Stimulated activated CD4-positive, alpha-beta T cell treated with anti-CD3 and anti-CD28 coated beads, Interleukin-1b, Interleukin-23, amount 100 ng/mL, for 48 hours (primary cell): ENCODE measurements around the gene ANAPC1.
"Not testable (repeated sequence)": the region's sequence is repeated elsewhere in the genome, so short reads cannot be mapped to it uniquely, and the experiment has no call there.

Experiments used
- DNase-seq: peaks from one replicate; pipeline ENCODE4 v3.0.0-alpha.2; 2020

The ANAPC1 gene

DNA sequence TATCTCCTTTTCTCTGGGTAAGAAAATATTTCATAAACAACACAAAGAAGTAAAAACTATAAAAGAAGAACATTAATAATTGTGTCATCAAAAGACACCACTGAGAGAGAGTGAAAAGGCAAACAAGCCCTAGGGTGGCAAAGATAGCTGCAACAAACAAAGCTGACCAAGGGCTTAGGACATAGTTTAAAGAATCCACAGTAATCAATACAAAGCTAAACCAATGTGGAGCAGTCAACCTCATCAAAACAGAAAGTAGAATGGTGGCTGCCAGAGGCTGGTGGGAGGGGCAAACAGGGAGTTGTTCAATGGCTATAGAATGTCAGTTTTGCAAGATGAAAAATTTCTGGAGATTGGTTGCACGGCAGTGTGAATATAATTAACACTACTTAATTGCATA, 93.4 kb downstream of the ANAPC1 start:
- DNase-seq = not testable (repeated sequence)

DNA sequence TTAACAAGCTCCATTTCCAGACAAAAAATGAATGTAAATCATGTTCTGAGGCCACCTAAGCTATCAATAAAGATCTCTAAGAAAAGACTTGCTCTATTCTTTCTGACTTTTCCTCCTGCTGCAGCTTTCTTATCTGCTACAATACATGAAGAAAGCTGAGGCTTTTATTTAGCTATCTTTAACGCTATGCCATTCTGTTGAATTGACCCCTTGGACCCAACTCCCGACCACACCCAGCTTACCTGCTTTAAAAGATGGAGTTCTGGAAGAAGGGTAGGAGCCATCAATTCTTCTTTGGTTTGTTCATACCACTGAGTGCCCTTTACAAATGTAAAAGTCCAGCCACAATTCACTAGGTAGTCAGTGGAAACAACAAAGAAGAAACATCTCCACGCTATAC, 99.9 kb downstream of the ANAPC1 start:
- not testable (repeated sequence) for DNase-seq

DNA sequence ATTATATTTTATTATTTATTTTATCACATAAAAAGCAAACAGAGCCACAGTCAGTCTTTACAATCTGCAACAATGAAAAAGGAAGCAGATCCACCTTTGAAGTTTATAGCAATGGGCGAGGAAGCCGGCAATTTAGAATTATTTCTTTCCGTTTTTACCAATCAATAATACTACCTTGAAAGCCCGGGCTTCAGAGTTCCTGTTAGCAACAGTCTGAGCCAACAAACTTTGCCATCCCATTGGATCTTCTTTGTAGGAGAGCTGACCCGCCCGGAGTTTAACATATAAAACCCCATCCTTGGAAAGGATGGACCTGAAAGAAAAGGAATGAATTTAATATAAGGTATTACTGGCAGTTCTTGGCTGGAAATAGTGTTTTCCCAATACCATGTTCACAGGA, 101.8 kb downstream of the ANAPC1 start:
- DNase-seq = not testable (repeated sequence)

DNA sequence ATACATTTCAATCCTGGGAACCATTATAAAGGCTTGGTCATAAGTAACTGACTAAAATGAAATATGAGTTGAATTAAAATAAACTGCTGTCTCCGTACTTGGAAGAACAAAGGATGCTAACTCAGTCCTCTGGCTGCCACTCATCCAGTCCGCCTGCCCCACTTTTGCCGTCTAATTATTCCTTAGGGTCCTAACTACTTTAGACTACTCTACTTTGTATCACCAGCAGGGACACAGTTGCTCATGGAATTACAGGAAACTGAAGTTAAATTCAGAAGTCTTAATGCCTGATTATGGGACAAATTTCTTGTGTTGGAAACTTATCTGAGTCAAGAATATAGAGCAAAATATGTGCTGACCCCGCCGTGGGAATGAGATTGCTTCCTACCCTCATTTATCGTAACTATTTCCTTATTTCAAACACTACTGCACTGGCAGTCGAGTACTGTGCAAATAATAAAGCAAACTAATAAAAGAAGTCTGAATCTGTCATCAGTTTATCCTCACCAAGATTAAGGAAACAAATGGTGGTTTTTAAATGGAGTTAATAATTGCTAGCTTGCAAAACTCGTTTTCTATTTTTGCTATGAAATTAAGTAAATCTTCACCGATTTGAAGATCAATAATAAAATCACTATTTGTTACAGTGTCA, 102.4 kb downstream of the ANAPC1 start:
- not testable (repeated sequence) for DNase-seq

DNA sequence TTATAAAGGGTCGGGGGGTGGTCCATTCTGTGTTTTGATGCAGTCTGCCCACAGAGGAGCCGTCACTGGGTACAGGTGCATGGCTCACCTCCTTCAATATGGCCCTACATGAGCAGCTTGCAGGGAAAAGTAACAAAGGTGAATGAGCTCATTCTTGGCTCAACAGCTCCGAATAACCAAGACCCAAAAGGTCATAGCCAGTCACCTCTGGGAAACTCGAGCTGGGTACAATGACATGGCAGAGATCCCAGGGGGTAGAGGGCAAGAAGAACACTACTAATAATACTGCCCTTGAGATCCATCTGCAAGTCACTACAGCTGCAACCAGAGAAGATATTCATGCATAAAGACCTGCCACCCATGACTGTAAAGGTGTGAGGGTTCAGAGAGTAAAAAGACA, 106.8 kb downstream of the ANAPC1 start:
- DNase-seq = not testable (repeated sequence)

DNA sequence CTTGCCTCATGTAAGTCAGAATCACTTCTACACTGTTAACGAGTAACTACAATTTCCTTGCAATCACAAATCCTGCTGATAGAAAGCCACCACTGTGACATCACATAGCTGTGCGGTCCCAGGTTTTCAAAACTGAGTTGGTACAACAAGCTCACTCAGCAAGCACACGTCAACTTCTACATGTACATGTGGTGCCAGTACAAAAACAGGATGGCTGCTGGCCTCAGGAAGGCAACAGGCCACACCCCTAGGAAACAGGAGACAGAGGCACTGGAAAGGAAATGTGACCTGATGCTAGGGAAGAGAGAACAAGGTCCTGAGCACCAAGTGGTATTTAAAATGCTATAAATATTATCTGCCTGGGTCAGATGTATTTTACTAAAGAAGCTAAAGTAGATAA, 107.7 kb downstream of the ANAPC1 start:
- DNase-seq = not testable (repeated sequence)

DNA sequence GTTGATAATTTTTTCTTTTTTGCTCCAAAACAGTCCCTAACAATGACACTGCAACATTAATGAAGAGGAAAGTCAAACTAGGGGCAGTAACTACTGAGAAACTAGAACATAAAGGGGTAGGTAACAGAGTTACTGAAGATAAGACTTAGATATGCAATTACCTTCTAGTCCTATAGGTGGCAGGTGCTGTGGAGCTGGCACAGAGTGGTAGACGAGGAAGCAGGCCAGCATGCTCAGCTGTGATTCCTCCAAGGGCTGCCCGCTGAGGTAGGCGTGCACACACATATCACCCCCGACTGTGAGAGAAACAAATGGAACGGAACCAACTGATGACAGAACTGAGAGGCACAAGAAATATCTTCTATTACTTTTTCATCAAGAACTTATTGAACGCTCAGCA, 111.8 kb downstream of the ANAPC1 start:
- DNase-seq = not testable (repeated sequence)

DNA sequence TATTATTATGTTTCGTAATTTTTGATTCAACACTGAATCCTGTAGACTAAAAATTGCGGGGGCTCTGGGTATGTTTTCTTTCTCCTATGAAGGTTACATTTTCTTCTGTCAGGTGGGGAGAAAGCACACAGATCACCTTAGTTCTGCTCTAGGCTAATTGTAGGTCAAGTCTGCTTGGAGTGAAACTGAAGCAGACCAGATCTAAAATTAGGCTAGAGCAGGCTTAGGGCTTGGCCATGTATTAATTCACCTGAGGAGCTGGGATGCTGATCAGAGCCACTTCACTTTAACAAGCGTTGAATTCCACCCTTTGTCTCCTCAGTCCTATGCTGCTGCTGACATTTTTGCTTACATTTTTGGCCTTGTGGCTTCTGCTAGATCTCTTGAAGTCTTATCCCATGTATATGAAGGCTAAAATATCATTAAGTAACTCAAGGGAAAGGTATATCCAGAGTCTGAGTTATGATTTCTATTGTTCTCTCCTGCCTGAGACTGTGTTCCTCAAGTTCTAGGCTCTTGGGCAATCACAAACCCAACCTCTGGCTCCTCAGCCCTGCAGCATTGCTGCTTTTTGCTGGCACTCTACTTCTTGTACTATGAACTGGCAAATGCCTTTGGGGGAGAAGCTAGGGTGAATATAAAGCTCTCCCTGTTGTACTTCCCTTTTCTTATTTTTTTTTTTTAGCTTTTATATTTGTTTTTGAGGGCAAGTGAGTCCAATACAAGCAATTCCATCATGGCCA, 112.9 kb downstream of the ANAPC1 start:
- not testable (repeated sequence) for DNase-seq

DNA sequence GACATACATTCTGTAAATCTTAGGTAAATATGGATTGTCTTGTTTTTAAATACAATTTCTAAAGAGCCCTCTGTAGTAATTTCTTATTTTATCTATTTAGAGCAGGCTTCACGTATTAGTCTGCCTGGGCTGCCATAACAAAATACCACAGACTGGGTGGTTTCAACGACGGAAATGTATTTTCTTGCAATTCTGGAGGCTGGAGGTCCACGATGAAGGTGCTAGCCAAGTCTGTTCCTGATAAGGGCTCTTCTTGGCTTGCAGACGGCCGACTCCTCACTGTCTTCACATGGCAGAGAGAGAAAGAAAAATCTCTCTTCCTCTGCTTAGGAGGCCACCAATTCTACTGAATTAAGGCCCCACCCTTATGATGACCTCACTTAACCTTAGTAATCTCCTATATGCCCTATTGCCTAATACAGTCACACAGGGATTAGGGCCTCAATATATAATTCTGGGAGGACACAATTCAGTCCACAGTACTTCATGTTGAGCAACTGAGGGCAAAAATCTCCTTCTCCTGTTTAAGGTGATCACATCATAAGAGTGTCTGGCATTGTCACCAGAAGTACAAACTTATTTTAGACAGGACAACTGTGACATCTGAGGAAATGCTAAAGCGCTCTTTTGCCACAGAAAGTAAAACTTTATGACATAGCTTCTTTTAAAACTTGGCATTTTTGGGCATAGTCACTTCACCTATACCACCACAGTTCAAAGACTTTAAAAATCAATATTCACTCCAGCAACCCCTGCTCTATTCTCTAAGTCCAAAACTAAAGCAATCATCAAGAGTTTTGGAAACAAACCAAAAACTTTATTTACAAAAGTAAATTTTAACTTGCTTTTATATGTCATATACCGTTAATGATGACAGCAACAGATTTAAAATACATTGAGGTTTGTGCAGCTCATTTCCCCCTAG, 115.5 kb downstream of the ANAPC1 start:
- not testable (repeated sequence) for DNase-seq

DNA sequence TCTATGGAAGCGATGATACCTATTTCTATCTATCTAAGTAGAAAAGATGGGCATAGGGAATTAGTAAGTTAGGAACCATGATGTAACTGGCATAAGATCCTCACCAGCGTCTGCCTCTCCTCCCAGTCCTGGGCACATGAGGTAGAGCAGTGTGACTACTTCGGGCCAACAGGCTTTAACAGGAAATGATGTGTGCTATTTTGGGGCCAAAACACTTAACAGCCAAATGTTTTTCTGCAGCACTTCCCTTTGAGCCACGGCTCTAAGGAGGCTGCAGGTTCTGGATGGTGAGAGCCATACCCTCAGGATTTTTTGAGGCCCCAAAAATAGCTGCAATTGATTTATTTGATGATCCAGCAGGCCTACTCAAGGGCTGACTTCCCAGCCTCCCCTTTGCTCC, 116.9 kb downstream of the ANAPC1 start:
- DNase-seq = not testable (repeated sequence)

DNA sequence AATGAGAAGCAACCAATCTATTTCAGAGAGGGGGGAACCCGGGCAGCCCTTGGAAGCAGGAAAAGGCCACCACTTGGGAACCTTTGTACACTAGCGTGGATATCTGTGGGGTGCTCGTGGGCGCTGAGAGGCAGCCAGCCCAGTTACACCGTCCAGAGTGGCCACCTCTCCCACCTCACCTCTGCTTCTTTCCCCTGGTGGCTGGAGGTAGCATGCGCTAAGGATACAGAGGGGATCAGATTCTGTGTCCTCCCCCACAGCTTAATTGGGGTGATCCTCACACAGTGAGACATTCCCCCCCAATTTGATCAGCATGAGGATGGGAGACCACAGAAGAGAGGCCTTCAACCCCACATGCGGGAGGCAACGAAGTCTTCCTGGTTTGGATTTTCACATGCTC, 117.7 kb downstream of the ANAPC1 start:
- not testable (repeated sequence) for DNase-seq

DNA sequence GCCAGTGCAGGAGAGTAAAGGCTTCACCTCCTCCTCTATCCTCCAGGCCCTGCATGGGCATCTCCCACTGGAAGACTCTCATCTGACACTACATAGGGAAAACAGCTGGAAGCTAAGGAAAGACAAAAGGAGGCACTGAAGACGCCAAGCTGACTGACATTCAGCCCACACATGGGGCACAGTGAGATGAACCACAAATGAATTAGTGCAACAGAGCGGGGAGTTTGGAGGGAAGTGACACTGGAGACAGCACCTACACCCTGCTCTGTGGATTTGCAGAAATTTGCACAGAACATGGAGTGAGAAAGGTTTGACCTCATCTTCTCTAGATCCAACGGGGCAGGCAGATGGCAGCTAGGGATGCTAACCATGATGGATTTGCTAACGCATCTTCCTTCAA, 119.8 kb downstream of the ANAPC1 start:
- not testable (repeated sequence) for DNase-seq

DNA sequence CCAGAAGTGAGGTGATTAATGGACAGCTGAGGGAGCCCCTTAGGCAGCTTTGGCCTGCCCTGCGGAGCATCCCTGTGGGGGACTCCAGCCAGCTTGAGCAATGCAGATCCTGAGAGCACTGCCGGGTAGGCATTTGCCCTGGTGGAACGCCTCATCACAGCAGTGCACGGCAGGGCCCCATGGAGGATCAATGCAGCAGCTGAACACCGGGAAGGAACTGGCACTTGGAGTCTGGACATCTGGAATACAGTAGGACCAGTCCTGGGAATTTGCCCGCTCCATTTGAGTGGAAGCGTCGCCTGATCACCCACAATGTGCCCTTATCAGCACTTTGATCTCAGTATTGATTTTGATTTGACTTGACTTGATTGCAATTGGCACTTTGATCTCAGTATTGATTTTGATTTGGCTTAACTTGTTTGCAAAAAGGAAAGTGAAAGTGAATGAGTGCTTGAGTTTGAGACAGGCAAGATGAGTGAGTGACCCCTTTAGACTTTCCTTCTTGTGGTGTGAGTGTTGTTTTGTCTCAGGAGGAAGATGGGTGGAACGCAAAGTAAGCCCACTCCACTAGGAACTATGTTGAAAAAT, 123.2 kb downstream of the ANAPC1 start:
- not testable (repeated sequence) for DNase-seq

DNA sequence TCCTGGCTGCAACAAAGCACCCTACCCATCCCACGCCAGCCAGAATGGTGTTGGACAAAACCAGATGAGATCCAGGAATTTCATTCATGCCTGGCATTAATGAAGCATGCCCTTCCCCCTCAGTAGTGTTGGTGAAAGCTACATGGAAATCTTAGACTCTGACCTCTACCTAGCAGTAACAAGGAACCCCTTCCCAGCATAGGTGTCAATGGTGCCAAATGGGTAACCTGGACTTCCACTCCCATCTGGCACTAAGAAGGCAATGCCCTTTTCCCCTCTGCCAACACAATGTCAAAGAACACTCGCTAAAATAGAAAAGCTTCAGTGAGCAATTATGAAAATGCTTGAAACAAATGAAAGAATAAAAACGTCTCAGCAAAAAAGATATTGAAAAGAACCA, 131.5 kb downstream of the ANAPC1 start:
- not testable (repeated sequence) for DNase-seq

DNA sequence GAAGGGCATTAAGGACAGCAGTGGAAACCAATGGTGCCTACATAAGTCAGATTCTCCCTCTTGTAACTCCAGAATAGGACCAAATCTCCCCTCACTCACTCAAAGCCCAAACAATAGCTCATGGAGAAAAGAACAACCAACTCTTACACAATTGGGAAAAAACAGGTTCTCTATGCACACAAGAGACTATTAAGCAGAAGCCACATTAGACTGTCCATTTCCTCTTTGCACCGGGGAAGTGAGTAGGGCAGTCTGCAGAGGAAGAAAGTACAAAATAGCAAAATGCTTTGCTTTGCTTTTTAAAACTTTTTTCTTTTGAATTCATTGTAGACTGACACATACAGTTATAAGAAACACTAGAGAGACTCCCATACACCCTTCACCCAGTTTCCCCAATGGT, 133.4 kb downstream of the ANAPC1 start:
- not testable (repeated sequence) for DNase-seq

DNA sequence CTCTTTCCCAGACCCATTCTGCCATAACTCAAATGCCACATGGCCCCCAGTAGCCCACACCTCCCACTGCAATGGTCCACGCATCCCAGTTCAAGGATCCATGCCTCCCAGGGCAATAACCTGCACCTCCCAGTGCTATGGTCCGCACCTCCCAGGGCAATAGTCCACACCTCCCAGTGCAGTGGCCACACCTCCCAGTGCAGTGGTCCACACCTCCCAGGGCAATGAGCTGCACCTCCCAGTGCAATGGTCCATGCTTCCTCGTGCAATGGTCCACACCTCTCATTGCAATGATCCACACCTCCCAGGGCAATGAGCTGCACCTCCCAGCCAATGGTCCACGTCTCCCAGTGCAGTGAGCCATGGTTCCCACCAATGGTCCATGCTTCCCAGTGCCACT, 135.6 kb downstream of the ANAPC1 start:
- DNase-seq = not testable (repeated sequence)

DNA sequence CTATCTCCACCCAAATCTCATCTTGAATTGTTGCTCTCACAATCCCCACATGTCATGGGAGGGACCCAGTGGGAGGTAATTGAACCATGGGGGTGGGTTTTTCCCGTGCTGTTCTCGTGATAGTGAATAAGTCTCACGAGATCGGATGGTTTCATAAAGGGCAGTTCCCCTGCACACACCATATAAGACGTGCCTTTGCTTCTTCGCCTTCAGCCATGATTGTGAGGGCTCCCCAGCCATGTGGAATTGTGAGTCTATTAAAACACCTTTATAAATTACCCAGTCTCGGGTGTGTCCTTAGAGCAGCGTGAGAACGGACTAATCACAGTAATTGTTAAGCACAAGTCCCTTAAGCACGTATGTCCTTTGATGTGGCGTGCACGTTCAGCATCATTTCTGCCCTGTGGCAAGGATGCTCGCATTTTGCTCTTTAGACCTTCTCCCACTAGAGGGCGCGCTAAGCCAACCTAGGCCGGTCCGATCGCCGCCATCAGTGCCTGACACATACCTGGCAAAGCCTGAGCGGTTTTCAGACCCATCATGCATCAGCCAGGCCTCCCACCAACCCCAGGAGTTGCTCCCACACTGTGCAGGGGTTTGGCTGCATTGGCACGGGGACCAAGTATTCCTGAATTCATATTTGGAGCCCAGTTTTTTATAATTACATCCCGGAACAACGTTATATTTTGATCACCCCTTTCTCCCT, 136.4 kb downstream of the ANAPC1 start:
- DNase-seq = peak; percentile 80

DNA sequence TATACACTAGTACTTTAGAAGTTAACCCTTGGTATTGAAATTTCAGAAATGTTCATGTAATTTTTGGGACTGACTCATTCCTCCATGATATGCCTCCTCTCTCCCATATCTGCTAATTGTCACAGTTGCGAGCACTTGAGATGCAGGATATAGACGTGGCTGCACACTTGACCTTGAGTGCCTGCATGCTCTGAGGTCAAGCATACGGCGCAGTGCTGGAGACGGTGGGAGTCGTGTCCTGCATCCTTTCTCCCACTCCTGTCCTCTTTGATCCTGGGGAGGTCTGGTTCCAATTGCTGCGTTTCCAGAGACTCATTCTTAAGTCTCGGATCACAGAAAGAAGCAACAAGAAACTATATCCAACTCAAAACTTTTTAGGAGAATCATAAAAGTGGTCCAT, 139.2 kb downstream of the ANAPC1 start:
- not testable (repeated sequence) for DNase-seq

DNA sequence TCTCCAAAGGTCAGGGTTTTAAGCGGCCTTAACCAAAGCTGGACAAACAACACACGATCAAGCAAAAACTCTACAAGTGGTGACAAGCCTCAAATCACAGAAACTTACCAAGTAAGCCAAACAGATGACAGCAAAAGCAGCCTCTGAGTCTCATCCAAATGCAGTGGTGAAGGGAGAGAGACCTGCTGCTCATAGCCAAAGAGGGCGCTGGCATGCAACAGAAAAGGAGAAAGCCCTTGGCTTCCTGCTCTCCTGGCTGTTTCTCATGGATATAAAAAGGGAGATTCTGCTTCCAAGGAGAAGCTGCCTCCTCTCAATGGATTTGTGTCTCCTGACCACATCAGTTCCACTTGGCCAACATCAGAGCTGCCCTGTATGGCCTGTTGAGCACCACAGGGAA, 142.5 kb downstream of the ANAPC1 start:
- DNase-seq = not testable (repeated sequence)

DNA sequence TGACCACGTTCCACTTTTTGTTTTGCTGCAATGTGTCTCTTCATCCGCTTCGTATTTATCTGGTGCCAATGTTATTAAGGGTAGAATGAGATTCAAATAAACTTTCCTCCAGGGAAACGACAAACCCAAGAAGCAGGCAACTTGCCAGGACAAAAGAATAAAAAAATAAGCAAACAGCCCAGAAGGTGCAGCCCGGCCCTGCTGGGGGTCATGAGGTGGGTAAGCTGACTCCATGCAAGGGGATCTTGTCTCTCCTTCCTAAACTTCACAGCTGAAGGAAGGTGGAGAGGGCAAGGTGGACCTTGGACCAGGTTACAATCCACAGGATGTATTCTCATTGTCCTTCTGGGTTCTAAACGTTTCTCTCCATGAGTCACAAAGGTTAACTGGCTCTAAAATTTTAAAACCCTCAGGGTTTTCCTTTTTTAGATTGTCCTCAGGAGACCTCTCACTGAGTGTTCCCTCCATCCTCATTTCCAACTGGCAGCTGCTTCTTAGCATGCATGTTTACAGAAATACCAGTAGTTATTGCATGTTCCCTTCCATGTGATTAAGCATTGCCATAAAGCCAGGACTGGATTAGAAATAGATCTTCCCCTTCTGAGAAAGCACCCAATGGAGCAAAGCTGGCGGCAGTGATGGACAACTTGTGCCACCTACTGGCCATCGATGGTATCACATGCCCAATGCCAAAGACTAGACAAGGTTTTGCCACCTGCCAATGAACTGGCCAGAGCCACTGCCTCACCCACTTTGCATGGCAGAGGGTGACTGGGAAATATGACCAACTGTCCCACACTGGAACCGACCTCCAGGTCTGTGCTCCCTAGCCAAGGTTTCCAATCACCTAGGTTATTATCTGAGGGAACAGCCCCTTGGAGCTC, 147.9 kb downstream of the ANAPC1 start:
- DNase-seq = not testable (repeated sequence)

DNA sequence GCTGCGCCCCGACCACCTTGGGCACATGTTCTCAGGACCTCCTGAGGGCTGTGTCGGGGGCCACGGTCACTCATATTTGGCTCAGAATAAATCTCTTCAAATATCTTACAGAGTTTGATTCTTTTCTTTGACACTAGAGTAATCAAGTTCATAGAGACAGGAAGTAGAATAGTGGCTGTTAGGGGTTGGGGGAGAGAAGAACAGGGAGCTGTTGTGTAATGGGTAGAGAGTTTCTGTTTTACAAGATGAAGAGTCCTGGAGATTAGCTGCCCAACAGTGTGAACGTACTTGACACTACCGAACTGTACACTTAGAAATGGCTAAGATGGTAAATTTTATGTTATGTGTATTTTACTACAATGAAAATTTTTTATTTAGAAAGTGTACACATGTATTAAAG, 148.6 kb downstream of the ANAPC1 start:
- not testable (repeated sequence) for DNase-seq
